WTC11 (cell line): ENCODE measurements around the gene KIF3B.

Experiments used
- ATF2 ChIP-seq: sonication (generic); formaldehyde crosslinking; IDR thresholded peaks from 2 replicates; pipeline ENCODE4 v1.8.1; 2022; ENCODE audit warnings: low read depth, missing genetic modification reagents, borderline replicate concordance
- FOXJ3 ChIP-seq: sonication (generic); formaldehyde crosslinking; IDR thresholded peaks from 2 replicates; pipeline ENCODE4 v1.9.0; 2021; ENCODE audit warnings: missing genetic modification reagents, mild to moderate bottlenecking, borderline replicate concordance
- NFE2L1 ChIP-seq: sonication (generic); formaldehyde crosslinking; IDR thresholded peaks from 2 replicates; pipeline ENCODE4 v1.8.1; 2023; ENCODE audit warnings: missing genetic modification reagents
- NR1H2 ChIP-seq: sonication (generic); formaldehyde crosslinking; IDR thresholded peaks from 2 replicates; pipeline ENCODE4 v1.9.0; 2021; ENCODE audit warnings: mild to moderate bottlenecking, moderate library complexity, missing genetic modification reagents
- SMAD3 ChIP-seq: sonication (generic); formaldehyde crosslinking; IDR thresholded peaks from 2 replicates; pipeline ENCODE4 v1.8.0; 2022; ENCODE audit warnings: missing genetic modification reagents, mild to moderate bottlenecking, borderline replicate concordance
- TCF7 ChIP-seq: sonication (generic); formaldehyde crosslinking; IDR thresholded peaks from 2 replicates; pipeline ENCODE4 v1.8.0; 2022; ENCODE audit warnings: mild to moderate bottlenecking, low read depth, missing genetic modification reagents, moderate library complexity
- ZNF671 ChIP-seq: fragments of 250-450 bp; sonication (Bioruptor Pico); IDR thresholded peaks from 2 replicates; pipeline ENCODE4 v1.8.0; 2021; ENCODE audit warnings: mild to moderate bottlenecking
- TF ChIP-seq, protein P1 (sequence below): fragments of 200-600 bp; IDR thresholded peaks from 2 replicates; pipeline ENCODE4 v1.8.0; 2022; ENCODE audit warnings: antibody characterized with exemption
- TF ChIP-seq, protein P2 (sequence below): sonication (generic); formaldehyde crosslinking; IDR thresholded peaks from 2 replicates; pipeline ENCODE4 v1.8.1; 2023; ENCODE audit warnings: mild to moderate bottlenecking, missing genetic modification reagents
- TF ChIP-seq, protein P3 (sequence below): sonication (generic); formaldehyde crosslinking; IDR thresholded peaks from 2 replicates; pipeline ENCODE4 v1.8.0; 2022; ENCODE audit warnings: mild to moderate bottlenecking, missing genetic modification reagents

- TF ChIP-seq, protein P1, sequence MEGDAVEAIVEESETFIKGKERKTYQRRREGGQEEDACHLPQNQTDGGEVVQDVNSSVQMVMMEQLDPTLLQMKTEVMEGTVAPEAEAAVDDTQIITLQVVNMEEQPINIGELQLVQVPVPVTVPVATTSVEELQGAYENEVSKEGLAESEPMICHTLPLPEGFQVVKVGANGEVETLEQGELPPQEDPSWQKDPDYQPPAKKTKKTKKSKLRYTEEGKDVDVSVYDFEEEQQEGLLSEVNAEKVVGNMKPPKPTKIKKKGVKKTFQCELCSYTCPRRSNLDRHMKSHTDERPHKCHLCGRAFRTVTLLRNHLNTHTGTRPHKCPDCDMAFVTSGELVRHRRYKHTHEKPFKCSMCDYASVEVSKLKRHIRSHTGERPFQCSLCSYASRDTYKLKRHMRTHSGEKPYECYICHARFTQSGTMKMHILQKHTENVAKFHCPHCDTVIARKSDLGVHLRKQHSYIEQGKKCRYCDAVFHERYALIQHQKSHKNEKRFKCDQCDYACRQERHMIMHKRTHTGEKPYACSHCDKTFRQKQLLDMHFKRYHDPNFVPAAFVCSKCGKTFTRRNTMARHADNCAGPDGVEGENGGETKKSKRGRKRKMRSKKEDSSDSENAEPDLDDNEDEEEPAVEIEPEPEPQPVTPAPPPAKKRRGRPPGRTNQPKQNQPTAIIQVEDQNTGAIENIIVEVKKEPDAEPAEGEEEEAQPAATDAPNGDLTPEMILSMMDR: no peak
- TF ChIP-seq NR1H2: no peak
- TF ChIP-seq, protein P2, sequence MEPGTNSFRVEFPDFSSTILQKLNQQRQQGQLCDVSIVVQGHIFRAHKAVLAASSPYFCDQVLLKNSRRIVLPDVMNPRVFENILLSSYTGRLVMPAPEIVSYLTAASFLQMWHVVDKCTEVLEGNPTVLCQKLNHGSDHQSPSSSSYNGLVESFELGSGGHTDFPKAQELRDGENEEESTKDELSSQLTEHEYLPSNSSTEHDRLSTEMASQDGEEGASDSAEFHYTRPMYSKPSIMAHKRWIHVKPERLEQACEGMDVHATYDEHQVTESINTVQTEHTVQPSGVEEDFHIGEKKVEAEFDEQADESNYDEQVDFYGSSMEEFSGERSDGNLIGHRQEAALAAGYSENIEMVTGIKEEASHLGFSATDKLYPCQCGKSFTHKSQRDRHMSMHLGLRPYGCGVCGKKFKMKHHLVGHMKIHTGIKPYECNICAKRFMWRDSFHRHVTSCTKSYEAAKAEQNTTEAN (CRISPR knock-in tag): no peak
- TF ChIP-seq TCF7 (CRISPR knock-in tag): no peak
- TF ChIP-seq SMAD3 (CRISPR knock-in tag): no peak
- no peak for TF ChIP-seq FOXJ3 (CRISPR knock-in tag)
- TF ChIP-seq ZNF671 (CRISPR knock-in tag): no peak
- TF ChIP-seq, protein P3, sequence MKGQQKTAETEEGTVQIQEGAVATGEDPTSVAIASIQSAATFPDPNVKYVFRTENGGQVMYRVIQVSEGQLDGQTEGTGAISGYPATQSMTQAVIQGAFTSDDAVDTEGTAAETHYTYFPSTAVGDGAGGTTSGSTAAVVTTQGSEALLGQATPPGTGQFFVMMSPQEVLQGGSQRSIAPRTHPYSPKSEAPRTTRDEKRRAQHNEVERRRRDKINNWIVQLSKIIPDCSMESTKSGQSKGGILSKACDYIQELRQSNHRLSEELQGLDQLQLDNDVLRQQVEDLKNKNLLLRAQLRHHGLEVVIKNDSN (CRISPR knock-in tag): no peak
- TF ChIP-seq NFE2L1 (CRISPR knock-in tag): no peak
- no peak for TF ChIP-seq ATF2 (CRISPR knock-in tag)
These were observed 35.4 kb downstream of the KIF3B start for GRCh38 chr20:32312718-32313424.
